Activated CD8-positive, alpha-beta memory T cell treated with anti-CD3 and anti-CD28 coated beads for 4 hours (primary cell): ENCODE results near the gene C6orf62.
"Not testable (repeated sequence)": the region's sequence is repeated elsewhere in the genome, so short reads cannot be mapped to it uniquely, and the experiment has no call there.

Source experiments
- DNase-seq, 2 donors: peaks; one replicate each; pipeline ENCODE4 v3.0.0-alpha.2; 2020; ENCODE audit warnings: low read depth in 2 of 2

C6orf62 gene

GRCh38 chr6:24699521-24700359, 19.2 kb downstream of the C6orf62 start:
- no peak for DNase-seq

DNA sequence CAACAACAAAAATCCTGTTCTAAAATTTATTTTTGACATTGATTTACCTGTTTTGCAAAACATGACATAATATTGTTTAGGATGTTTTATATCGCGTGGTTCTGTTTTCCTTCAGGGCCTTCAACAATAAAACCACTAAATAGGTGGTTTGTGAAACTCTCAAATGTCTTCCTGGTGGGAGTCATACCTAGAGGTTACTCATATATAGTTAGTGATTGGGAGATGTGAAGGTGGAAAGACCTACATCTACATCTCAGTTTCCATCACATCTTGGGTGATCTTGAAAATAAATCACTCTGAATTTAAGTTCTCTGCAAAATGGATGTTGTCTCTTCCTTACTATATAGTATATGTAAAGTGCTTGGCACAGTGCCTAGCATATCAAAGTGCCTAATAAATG, 22.9 kb downstream of the C6orf62 start:
- no peak for DNase-seq

- DNase-seq, result not testable (repeated sequence)
Observed at GRCh38 chr6:24695635-24696034, 23.3 kb downstream of the C6orf62 start.

GRCh38 chr6:24694198-24694597, 24.8 kb downstream of the C6orf62 start:
- DNase-seq, result no peak

DNA sequence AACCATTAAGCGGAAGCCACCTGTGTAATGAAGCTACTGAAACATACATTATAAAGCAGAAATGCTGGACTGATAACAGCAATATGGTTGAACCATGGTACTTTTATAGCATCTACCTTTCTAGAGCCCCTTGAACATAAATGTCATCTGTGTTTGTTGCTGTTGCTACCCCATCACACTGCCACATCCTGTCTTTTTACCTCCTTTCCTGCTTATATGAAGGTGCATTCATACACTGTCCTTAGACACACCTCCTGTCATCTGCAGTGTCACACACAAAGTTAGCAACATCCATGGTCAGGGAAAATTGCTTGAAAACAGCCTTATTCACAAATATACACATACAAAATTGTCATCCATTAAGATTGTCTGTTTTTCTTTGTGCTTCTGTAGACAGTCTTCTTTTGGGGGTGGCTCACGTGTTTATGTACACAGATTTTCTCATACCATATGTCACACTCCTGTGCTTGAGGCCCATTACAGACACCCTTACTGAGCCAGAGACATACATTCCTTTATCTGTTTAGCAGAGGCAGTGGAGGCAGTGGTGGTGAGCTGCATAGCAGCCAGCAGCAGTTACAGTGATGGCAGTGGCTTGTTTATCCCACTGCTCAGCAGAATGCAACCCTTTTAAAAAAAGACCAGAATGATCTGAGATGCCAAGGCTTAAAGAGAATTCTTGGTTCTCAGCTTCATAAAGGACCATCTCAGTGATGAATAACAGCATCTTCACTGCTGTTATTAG, 25.9 kb downstream of the C6orf62 start:
- DNase-seq, result no peak

- DNase-seq, result no peak
Observed at GRCh38 chr6:24692415-24692814, 26.5 kb downstream of the C6orf62 start.

DNA sequence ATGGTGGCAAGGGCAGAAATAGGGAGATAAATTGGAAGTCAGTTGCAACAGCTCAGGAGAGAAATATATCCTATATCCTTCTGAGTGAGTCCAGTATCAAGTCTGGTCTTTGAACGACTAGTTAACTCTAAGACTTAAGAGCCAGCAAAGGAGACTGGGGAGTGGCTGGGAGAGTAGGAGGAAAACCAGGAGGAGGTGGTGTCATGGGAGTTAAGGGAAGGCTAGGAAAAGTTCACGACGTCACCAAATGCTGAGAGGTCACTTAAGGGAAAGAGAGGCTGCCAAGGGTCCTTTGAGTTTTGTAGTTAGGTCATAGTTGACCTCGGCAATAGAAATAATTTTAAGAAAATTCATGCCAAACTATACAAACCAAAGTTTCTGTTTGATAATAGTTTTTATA, 27.0 kb downstream of the C6orf62 start:
- DNase-seq, result no peak

DNA sequence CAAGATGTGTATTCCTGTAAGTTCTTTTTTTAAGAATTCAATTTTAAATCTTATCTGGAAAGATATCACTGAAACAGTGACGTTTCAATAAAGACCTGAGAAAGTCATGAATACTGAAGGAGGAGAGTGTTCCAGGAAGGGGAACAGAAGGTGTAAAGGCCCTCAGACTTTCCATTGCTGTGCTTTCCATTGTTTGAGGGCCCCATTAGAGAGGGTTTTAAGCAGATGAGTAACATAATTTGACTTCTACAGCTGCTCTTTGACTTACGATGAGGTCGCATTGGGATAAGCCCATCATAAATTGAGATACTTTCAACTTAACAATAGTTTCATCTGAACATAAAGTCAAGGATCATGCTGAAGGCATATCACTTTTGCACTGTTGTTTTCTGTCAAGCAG, 27.4 kb downstream of the C6orf62 start:
- DNase-seq, result no peak

GRCh38 chr6:24690593-24690992, 28.4 kb downstream of the C6orf62 start:
- DNase-seq, result no peak

GRCh38 chr6:24689964-24690363, 29.0 kb downstream of the C6orf62 start:
- no peak for DNase-seq

DNA sequence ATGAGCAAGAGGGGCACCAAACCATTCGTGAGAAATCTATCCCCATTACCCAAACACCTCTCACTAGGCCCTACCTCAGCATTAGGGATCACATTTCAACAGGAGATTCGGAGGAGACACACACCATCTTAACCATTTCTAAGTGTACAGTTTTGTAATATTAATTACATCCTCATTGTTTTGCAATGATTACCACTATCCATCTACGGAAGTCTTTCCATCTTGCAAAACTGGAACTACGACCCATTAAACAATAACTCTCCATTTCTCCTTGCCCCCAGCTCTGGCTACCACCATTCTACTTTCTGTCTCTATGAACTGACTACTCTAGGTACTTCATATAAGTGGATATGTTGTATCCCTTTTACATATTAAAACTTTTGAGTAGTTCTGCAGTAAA, 32.0 kb downstream of the C6orf62 start:
- DNase-seq, result no peak

DNA sequence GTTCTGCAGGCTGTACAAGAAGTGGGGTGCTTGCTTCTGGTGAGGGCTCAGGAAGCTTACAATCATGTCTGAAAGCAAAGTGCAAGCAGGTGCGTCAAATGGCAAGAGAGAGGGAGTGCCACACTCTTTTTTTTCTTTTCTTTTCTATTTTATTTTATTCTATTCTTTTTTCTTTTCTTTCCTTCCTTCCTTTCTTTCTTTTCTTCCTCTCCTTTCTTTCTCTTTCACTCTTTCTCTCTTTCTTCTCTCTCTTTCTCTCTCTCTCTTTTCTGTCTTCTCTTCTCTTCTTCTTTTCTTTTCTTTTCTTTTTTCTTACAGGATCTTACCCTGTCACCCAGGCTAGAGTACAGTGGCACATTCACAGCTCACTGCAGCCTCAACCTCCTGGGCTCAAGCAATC, 32.5 kb downstream of the C6orf62 start:
- DNase-seq, result no peak

- no peak for DNase-seq
Observed at GRCh38 chr6:24683297-24684296, 35.4 kb downstream of the C6orf62 start.

GRCh38 chr6:24680582-24680981, 38.4 kb downstream of the C6orf62 start:
- DNase-seq, result no peak

DNA sequence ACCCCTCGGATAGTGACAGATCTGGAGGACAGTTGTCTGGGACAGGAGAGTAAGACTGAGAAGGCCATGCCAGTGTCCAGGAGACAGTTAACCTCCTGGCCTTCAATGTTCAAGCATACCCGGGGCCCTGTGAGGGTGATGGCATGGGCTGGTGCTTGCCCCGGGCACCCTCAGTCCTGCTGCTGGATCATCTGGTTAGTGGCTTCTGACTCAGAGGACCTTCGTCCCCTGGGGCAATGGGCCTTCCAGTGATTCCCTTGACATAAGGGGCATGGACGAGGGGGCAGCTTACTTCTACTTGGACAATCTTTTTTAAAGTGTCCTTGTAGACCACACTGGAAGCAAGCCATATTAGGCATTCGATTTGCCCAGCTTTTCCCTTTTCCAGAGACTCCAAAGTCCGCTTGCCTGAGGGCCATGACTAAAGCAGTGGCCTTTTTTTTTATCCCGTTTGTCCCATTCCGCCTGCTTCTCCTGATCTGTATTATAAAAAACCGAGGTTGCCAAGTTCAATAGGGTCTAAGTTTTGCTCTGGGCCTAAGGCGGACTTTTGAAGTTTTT, 40.1 kb downstream of the C6orf62 start:
- DNase-seq, result not testable (repeated sequence)

DNA sequence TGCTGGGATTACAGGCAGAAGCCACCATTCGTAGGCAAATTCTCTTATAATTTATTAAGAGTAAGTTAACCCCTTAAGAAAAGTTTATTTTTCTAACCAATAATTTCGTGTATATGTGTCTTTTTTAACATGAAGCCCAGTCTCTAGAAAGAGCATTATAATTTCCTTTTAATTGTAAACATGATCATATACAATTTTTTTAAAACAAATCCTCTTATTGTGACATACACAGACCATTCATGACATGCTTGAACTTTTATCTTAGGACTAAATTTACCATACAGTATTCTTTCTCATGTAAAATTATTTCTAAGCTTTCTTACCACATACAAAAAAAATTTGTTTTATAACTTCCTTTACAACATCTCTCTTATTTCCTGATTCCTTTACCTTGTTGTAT, 45.3 kb downstream of the C6orf62 start:
- DNase-seq, result no peak

- DNase-seq, result no peak
Observed at GRCh38 chr6:24672620-24673182, 46.3 kb downstream of the C6orf62 start.

- not testable (repeated sequence) for DNase-seq
Observed at GRCh38 chr6:24671077-24671476, 47.9 kb downstream of the C6orf62 start.

- DNase-seq, result not testable (repeated sequence)
Observed at GRCh38 chr6:24670492-24670891, 48.5 kb downstream of the C6orf62 start.

DNA sequence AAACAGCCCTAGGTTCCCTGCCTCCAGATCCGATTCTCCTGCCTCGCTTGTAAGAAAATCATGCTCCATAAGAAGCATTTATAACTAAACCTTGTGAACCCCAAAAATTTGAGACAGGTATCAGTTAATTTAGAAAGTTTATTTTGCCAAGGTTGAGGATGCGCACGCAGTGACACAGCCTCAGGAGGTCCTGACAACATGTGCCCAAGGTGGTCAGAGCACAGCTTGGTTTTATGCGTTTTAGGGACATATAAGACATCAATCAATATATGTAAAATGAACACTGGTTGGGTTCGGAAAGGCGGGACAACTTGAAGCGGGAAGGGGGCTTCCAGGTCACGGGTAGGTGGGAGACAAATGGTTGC, 50.0 kb downstream of the C6orf62 start:
- no peak for DNase-seq
